Lung (tissue), 16 donors: Measurements from ENCODE around the gene FAM83D. TPM values are rescaled to one million over a fixed set of nuclear protein-coding genes. Genes with fewer than 3 reads are reported as not detected.
A peak's percentile ranks its signal among the peaks of the same experiment; 100 is the strongest.

Experiments
- ATAC-seq: fragments of 200-7000 bp; cut with Tn5 transposase; one replicate; pipeline ENCODE4 v1.9.1; 2020; ENCODE audit warnings: moderate number of reproducible peaks; ENCODE audit not compliant: insufficient read depth, low FRiP score
- DNase-seq, 3 donors: peaks; one replicate each; pipeline ENCODE4 v3.0.0-alpha.2; 2013 to 2017
- H3K27ac ChIP-seq, 2 donors: one replicate each; pipeline ENCODE4 v1.5.1; 2013; ENCODE audit warnings: mild to moderate bottlenecking in 2 of 2, moderate library complexity in 2 of 2, control low read depth in 1 of 2, inconsistent platforms in 1 of 2, low read depth in 1 of 2, low read length in 1 of 2
- H3K27me3 ChIP-seq, 3 donors: one replicate each; pipeline ENCODE4 v1.5.1; 2013; ENCODE audit warnings: low read length in 2 of 3; ENCODE audit not compliant: control insufficient read depth in 3 of 3, insufficient read depth in 3 of 3
- H3K36me3 ChIP-seq, 4 donors: one replicate each; pipeline ENCODE4 v1.5.1; 2013; ENCODE audit warnings: low read length in 4 of 4, mild to moderate bottlenecking in 1 of 4, moderate library complexity in 1 of 4; ENCODE audit not compliant: control insufficient read depth in 4 of 4, insufficient read depth in 4 of 4
- H3K4me1 ChIP-seq, 5 donors: one replicate each; pipeline ENCODE4 v1.5.1; 2013; ENCODE audit warnings: low read length in 5 of 5, mild to moderate bottlenecking in 2 of 5, moderate library complexity in 1 of 5; ENCODE audit not compliant: control insufficient read depth in 5 of 5, insufficient read depth in 5 of 5
- H3K4me3 ChIP-seq: one replicate; pipeline ENCODE4 v1.5.1; 2013; ENCODE audit warnings: mild to moderate bottlenecking, control low read depth, moderate library complexity
- H3K9ac ChIP-seq, 2 donors: one replicate each; pipeline ENCODE4 v1.5.1; 2013; ENCODE audit warnings: low read length in 2 of 2, control low read depth in 1 of 2; ENCODE audit not compliant: insufficient read depth in 1 of 2
- H3K9me3 ChIP-seq, 4 donors: one replicate each; pipeline ENCODE4 v1.5.1; 2013; ENCODE audit warnings: low read length in 3 of 4, mild to moderate bottlenecking in 1 of 4, moderate library complexity in 1 of 4; ENCODE audit not compliant: control insufficient read depth in 4 of 4, insufficient read depth in 3 of 4
- CTCF ChIP-seq: IDR thresholded peaks from 2 replicates; pipeline ENCODE4 v1.5.1; 2012; ENCODE audit warnings: mild to moderate bottlenecking; ENCODE audit errors: control extremely low read depth, extremely low read depth
- WGBS, 2 donors: extraction: QIAGEN DNeasy Blood & Tissue Kit; methylation state at CpG; one replicate each; pipeline ENCODE4 v1.1.7; 2013; 5-methylcytosine and 5-hydroxymethylcytosine counted together
- long read RNA-seq, 5 donors: transcript quantifications; one replicate each; lab custom pipeline, GENCODE V29; 2026
- polyA plus RNA-seq, 2 donors: library from polyadenylated mRNA; stranded (reverse); fragments of 200-250 nt; gene quantifications; one replicate each; pipeline ENCODE4 v1.2.1, GENCODE V29; 2013
- total RNA-seq, 2 donors: library from RNA; depleted of rRNA in 1 of 2; stranded (reverse); fragments of >200 nt in 1 of 2; gene quantifications; one replicate each; pipeline ENCODE4 v1.2.1, GENCODE V29; 2014 to 2021
- donor health status: control.
- donor health status: control.
- donor health status: Bipolar disorder and iron deficiency.
- donor health status: healthy.
- donor health status: DM: yes; HTN: yes; CAD: no.

The FAM83D gene
- total RNA-seq (1 to 10 TPM; 2.2 to 3.3 TPM), polyA plus RNA-seq (1 to 10 TPM in 1 of 2 donors, under 1 TPM in 1; 0.94 to 3.6 TPM)
- long read RNA-seq, donor 1, transcript FAM83D-201 (4 exons, 2,475 nt): major isoform, 6 of 6 reads
- long read RNA-seq, donor 1, partial matches to known transcripts: 0 of 6 reads
- long read RNA-seq, donor 1, other reads (novel, unspliced or antisense): 0 of 6 reads
- long read RNA-seq, donor 2, partial matches to known transcripts: 0 of 2 reads
- long read RNA-seq, donor 2, other reads (novel, unspliced or antisense): 0 of 2 reads
- long read RNA-seq, donor 3, partial matches to known transcripts: 0 of 1 reads
- long read RNA-seq, donor 3, other reads (novel, unspliced or antisense): 0 of 1 reads
- long read RNA-seq, donor 4, partial matches to known transcripts: 0 of 4 reads
- long read RNA-seq, donor 4, other reads (novel, unspliced or antisense): 0 of 4 reads
- long read RNA-seq, donor 5, transcript FAM83D-201 (4 exons, 2,475 nt): major isoform, 8 of 8 reads
- long read RNA-seq, donor 5, partial matches to known transcripts: 0 of 8 reads
- long read RNA-seq, donor 5, other reads (novel, unspliced or antisense): 0 of 8 reads

- Histone ChIP-seq H3K9me3 (no peaks in the 10 kb centered on the region), H3K27ac (no peak within 1 kb of the TSS), H3K9ac (peak within 1 kb of the TSS in 1 of 2 donors; percentile 62), H3K36me3 (no peaks in the 10 kb centered on the region), H3K4me1 (peaks cover 0 to 18% (median 5%) of the 10 kb centered on the region in 5 donors), H3K27me3 (no peaks in the 10 kb centered on the region), H3K4me3 (peak within 1 kb of the TSS; percentile 38)
- 1% methylated on average over 70 to 95 of the region's 95 CpGs for WGBS, 2 donors
- ATAC-seq: peak; percentile 93
- no peak for TF ChIP-seq CTCF
- peak; percentile 96 to 97 (median 97) for DNase-seq
Measured at GRCh38 chr20:38926142-38926933, at the start of gene FAM83D. FAM83D (plus strand) TSS chr20:38926417; CDS start chr20:38926443, 26 bp downstream.

- Histone ChIP-seq H3K4me3 (no peak overlapping the region), H3K9ac (no peak overlapping the region), H3K9me3 (no peaks in the 10 kb centered on the region), H3K27me3 (peaks cover 0 to 2% (median 0%) of the 10 kb centered on the region in 3 donors), H3K4me1 (peaks cover 0 to 11% (median 0%) of the 10 kb centered on the region in 5 donors), H3K27ac (no peak overlapping the region), H3K36me3 (no peaks in the 10 kb centered on the region)
- TF ChIP-seq CTCF: no peak
- 83 to 91% methylated on average over 6 of the region's 6 CpGs for WGBS, 2 donors
- DNase-seq: no peak
- no peak for ATAC-seq
Measured at GRCh38 chr20:38877483-38877882, 48.7 kb upstream of the FAM83D start.

GRCh38 chr20:38878866-38879265, 47.4 kb upstream of the FAM83D start:
- no peak for TF ChIP-seq CTCF
- ATAC-seq: no peak
- Histone ChIP-seq H3K9ac (no peak overlapping the region), H3K9me3 (no peaks in the 10 kb centered on the region), H3K4me3 (no peak overlapping the region), H3K36me3 (no peaks in the 10 kb centered on the region), H3K4me1 (peaks cover 0 to 19% (median 0%) of the 10 kb centered on the region in 5 donors), H3K27me3 (peaks cover 0 to 4% (median 0%) of the 10 kb centered on the region in 3 donors), H3K27ac (no peak overlapping the region)
- 36 to 47% methylated on average over 9 of the region's 9 CpGs for WGBS, 2 donors
- peak; percentile 31 to 70 (median 50) for DNase-seq
